Stimulated activated CD4-positive, alpha-beta T cell treated with anti-CD3 and anti-CD28 coated beads, Interleukin-12 subunit alpha, Interleukin-12 subunit beta, amount 100 ng/mL, for 24 hours (primary cell): ENCODE results near the gene INPP4B.
A peak's percentile ranks its signal among the peaks of the same experiment; 100 is the strongest.
"Not testable (repeated sequence)": the region's sequence is repeated elsewhere in the genome, so short reads cannot be mapped to it uniquely, and the experiment has no call there.

Source experiments
- DNase-seq, 2 experiments: peaks; one replicate each; pipeline ENCODE4 v3.0.0-alpha.2; 2020; ENCODE audit warnings: low read depth in 2 of 2

Gene INPP4B

GRCh38 chr4:142414366-142414990 is 431.6 kb downstream of the INPP4B start:
- no peak for DNase-seq

GRCh38 chr4:142413485-142413884 is 432.6 kb downstream of the INPP4B start:
- no peak for DNase-seq

- no peak for DNase-seq
These were observed 434.1 kb downstream of the INPP4B start for GRCh38 chr4:142411993-142412392.

- no peak for DNase-seq
These were observed 438.1 kb downstream of the INPP4B start for GRCh38 chr4:142408003-142408441.

- no peak for DNase-seq
These were observed 438.5 kb downstream of the INPP4B start for GRCh38 chr4:142407596-142407995.

- peak in 1 of 2 experiments; percentile 41 for DNase-seq
These were observed 439.1 kb downstream of the INPP4B start for GRCh38 chr4:142406917-142407501.

GRCh38 chr4:142406499-142406835 is 439.6 kb downstream of the INPP4B start:
- no peak for DNase-seq

GRCh38 chr4:142405695-142406498 is 440.2 kb downstream of the INPP4B start:
- no peak for DNase-seq

- DNase-seq = peak; percentile 38 to 51
These were observed 440.9 kb downstream of the INPP4B start for GRCh38 chr4:142405021-142405694.

- DNase-seq = peak in 1 of 2 experiments; percentile 63
These were observed 441.9 kb downstream of the INPP4B start for GRCh38 chr4:142404191-142404611.

- DNase-seq = no peak
These were observed 443.2 kb downstream of the INPP4B start for GRCh38 chr4:142402900-142403299.

- DNase-seq = no peak
These were observed 443.9 kb downstream of the INPP4B start for GRCh38 chr4:142402156-142402555.

- not testable (repeated sequence) for DNase-seq
These were observed 448.6 kb downstream of the INPP4B start for GRCh38 chr4:142397364-142397991.

- DNase-seq = no peak
These were observed 449.8 kb downstream of the INPP4B start for GRCh38 chr4:142396279-142396678.

- DNase-seq = no peak
These were observed 453.0 kb downstream of the INPP4B start for GRCh38 chr4:142393127-142393526.

- no peak for DNase-seq
These were observed 459.2 kb downstream of the INPP4B start for GRCh38 chr4:142386856-142387255.

- no peak for DNase-seq
These were observed 459.7 kb downstream of the INPP4B start for GRCh38 chr4:142386449-142386848.

- no peak for DNase-seq
These were observed 462.2 kb downstream of the INPP4B start for GRCh38 chr4:142383800-142384470.

- DNase-seq = no peak
These were observed 462.7 kb downstream of the INPP4B start for GRCh38 chr4:142383354-142383753.

GRCh38 chr4:142380052-142380602 is 466.0 kb downstream of the INPP4B start:
- no peak for DNase-seq
